DOHH2 (cell line): Measurements from ENCODE around the gene WDR5.

Source experiments
- H3F3A ChIP-seq: fragments of 200-600 bp; sonication (generic), shearing (Covaris generic); 2 replicates; pipeline ENCODE4 v1.6.0; 2016; ENCODE audit warnings: antibody characterized with exemption, mild to moderate bottlenecking; ENCODE audit not compliant: control insufficient read depth, insufficient read depth
- H3K27ac ChIP-seq: fragments of 200-600 bp; sonication (generic); 2 replicates; pipeline ENCODE4 v1.5.1; 2014; ENCODE audit warnings: low read depth, mild to moderate bottlenecking, low read length, moderate library complexity
- H3K27me3 ChIP-seq: fragments of 200-600 bp; sonication (generic); 2 replicates; pipeline ENCODE4 v1.6.1; 2014; ENCODE audit warnings: mild to moderate bottlenecking, low read length, mixed read lengths; ENCODE audit not compliant: control insufficient read depth
- H3K36me3 ChIP-seq: fragments of 200-600 bp; sonication (generic); 2 replicates; pipeline ENCODE4 v1.6.1; 2014; ENCODE audit warnings: mild to moderate bottlenecking, low read length, moderate library complexity, mixed read lengths; ENCODE audit not compliant: control insufficient read depth
- H3K4me1 ChIP-seq: fragments of 200-600 bp; sonication (generic); 2 replicates; pipeline ENCODE4 v1.6.1; 2014; ENCODE audit warnings: mild to moderate bottlenecking, low read length, mixed read lengths; ENCODE audit not compliant: control insufficient read depth
- H3K4me2 ChIP-seq: fragments of 200-600 bp; sonication (generic); 2 replicates; pipeline ENCODE4 v1.6.0; 2014; ENCODE audit warnings: mild to moderate bottlenecking, low read length, moderate library complexity
- H3K4me3 ChIP-seq: fragments of 200-600 bp; sonication (generic); 2 replicates; pipeline ENCODE4 v1.5.1; 2014; ENCODE audit warnings: mild to moderate bottlenecking, low read length, mixed read lengths
- H3K79me2 ChIP-seq: fragments of 200-600 bp; sonication (generic); 2 replicates; pipeline ENCODE4 v1.6.1; 2014; ENCODE audit warnings: mild to moderate bottlenecking, low read length, mixed read lengths; ENCODE audit not compliant: control insufficient read depth
- H3K9me2 ChIP-seq: fragments of 200-600 bp; sonication (generic); replicated peaks from 2 replicates; pipeline ENCODE4 v1.6.1; 2014; ENCODE audit warnings: mild to moderate bottlenecking, low read length, mixed read lengths; ENCODE audit not compliant: control insufficient read depth
- H3K9me3 ChIP-seq: fragments of 200-600 bp; sonication (generic); 2 replicates; pipeline ENCODE4 v1.6.1; 2014; ENCODE audit warnings: antibody characterized with exemption, low read length, mixed read lengths; ENCODE audit not compliant: control insufficient read depth, insufficient read depth
- H4K20me1 ChIP-seq: fragments of 200-600 bp; sonication (generic); 2 replicates; pipeline ENCODE4 v1.6.0; 2014; ENCODE audit warnings: low read depth, mild to moderate bottlenecking, antibody characterized with exemption, low read length, moderate library complexity; ENCODE audit not compliant: control insufficient read depth, insufficient read depth
- EZH2phosphoT487 ChIP-seq: fragments of 200-600 bp; sonication (generic); IDR thresholded peaks from 2 replicates; pipeline ENCODE4 v1.6.1; 2017; ENCODE audit warnings: borderline replicate concordance, mild to moderate bottlenecking, antibody characterized with exemption, low read length, moderate library complexity, mixed read lengths
- TF ChIP-seq, protein P1 (sequence below): fragments of 200-600 bp; sonication (generic); IDR thresholded peaks from one replicate; pipeline ENCODE4 v1.5.1; 2014; ENCODE audit warnings: antibody characterized with exemption, mild to moderate bottlenecking, low read depth, low read length; ENCODE audit not compliant: poor library complexity, severe bottlenecking

The WDR5 gene

DNA sequence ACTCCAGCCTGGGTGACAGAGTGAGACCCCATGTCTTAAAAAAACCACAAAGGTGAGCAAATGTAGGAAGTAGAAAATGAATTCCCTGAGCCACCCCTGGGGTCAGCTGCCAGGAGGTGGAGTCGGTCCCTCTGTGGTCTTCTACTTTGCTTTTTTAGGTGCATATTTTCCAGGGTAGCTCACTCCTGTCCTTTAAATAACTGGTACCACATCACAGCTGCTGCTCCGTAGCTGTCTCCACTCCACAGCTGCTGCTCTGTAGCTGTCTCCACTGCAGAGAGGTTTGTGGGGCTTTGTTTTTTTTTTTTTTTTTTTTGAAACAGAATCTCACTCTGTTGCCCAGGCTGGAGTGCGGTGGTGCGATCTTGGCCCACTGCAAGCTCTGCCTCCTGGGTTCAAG, 8.9 kb downstream of the WDR5 start:
- no peaks in the 10 kb centered on the region for H3K4me1 ChIP-seq
- TF ChIP-seq, protein P1, sequence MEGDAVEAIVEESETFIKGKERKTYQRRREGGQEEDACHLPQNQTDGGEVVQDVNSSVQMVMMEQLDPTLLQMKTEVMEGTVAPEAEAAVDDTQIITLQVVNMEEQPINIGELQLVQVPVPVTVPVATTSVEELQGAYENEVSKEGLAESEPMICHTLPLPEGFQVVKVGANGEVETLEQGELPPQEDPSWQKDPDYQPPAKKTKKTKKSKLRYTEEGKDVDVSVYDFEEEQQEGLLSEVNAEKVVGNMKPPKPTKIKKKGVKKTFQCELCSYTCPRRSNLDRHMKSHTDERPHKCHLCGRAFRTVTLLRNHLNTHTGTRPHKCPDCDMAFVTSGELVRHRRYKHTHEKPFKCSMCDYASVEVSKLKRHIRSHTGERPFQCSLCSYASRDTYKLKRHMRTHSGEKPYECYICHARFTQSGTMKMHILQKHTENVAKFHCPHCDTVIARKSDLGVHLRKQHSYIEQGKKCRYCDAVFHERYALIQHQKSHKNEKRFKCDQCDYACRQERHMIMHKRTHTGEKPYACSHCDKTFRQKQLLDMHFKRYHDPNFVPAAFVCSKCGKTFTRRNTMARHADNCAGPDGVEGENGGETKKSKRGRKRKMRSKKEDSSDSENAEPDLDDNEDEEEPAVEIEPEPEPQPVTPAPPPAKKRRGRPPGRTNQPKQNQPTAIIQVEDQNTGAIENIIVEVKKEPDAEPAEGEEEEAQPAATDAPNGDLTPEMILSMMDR: no peak
- TF ChIP-seq EZH2phosphoT487: no peak
- H3K27ac ChIP-seq: no peak overlapping the region
- H3K79me2 ChIP-seq: peaks cover 17% of the 10 kb centered on the region
- H3K9me2 ChIP-seq: no peaks in the 10 kb centered on the region
- H3K4me3 ChIP-seq: no peak overlapping the region
- H3K9me3 ChIP-seq: no peaks in the 10 kb centered on the region
- peaks cover 80% of the 10 kb centered on the region for H3K36me3 ChIP-seq
- no peak overlapping the region for H3K4me2 ChIP-seq
- H3F3A ChIP-seq: no peaks in the 10 kb centered on the region
- no peaks in the 10 kb centered on the region for H4K20me1 ChIP-seq
- H3K27me3 ChIP-seq: no peaks in the 10 kb centered on the region

DNA sequence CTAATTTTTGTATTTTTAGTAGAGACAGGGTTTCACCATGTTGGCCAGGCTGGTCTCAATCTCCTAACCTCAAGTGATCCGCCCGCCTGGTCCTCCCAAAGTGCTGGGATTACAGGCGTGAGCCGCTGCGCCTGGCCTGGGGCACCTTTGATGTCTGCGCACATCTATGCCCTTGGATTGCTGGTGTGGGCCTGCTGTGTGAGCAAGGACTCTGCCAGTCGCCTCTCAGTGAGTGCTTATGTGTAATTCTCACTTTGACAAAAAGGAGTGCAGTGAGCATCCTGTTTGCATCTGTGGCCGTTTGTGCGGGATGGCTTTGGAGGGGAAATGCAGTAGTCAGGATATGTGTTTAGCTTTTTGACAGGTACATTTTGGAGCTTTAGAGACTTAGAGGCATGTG, 9.4 kb downstream of the WDR5 start:
- no peak overlapping the region for H3K4me3 ChIP-seq
- no peaks in the 10 kb centered on the region for H3K9me2 ChIP-seq
- no peak overlapping the region for H3K4me2 ChIP-seq
- no peaks in the 10 kb centered on the region for H4K20me1 ChIP-seq
- H3K79me2 ChIP-seq: peaks cover 12% of the 10 kb centered on the region
- no peaks in the 10 kb centered on the region for H3K4me1 ChIP-seq
- no peaks in the 10 kb centered on the region for H3F3A ChIP-seq
- H3K27me3 ChIP-seq: no peaks in the 10 kb centered on the region
- H3K9me3 ChIP-seq: no peaks in the 10 kb centered on the region
- H3K36me3 ChIP-seq: peaks cover 80% of the 10 kb centered on the region
- TF ChIP-seq, protein P1: no peak
- no peak for TF ChIP-seq EZH2phosphoT487
- H3K27ac ChIP-seq: no peak overlapping the region

DNA sequence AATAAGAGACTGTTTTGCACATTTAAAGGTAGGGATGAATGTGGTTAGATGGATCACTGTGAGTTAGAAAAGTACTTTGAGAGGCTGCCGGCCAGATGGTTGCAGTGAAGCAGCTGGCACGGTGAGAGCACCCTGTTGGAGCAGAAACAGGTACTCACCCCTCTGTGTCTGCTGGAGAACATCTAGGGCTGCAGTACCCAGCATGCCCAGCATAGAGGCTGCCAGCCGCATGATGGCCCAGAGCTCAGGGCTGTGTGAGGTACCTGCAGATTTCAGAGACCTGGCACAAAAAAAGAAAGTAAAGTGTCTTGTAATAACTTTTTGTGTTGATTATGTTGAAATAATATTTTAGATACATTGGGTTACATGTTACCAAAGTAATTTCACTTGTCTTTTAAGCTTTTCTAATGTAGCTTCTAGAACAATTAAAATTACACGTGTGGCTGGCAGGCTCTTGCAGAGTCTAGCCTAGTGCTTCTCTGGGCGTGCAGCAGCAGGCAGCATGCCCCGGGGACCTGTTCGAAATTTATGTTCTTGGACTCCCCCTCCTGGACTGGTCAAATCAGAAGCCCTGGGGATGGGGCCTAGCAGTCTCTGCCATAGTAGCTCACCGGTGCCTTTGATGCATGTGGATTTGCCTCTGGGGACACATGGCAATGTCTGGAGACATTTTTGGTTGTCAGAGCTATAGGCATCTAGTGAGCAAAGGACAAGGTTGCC, 11.1 kb downstream of the WDR5 start:
- H3K4me3 ChIP-seq: no peak overlapping the region
- H3K79me2 ChIP-seq: peaks cover 5% of the 10 kb centered on the region; the same call in 1 of the 2 replicates
- no peak overlapping the region for H3K27ac ChIP-seq
- no peak for TF ChIP-seq EZH2phosphoT487
- TF ChIP-seq, protein P1: no peak
- H3K4me2 ChIP-seq: no peak overlapping the region
- H3K9me2 ChIP-seq: no peaks in the 10 kb centered on the region
- no peaks in the 10 kb centered on the region for H3F3A ChIP-seq
- no peaks in the 10 kb centered on the region for H3K9me3 ChIP-seq
- H3K4me1 ChIP-seq: no peaks in the 10 kb centered on the region
- no peaks in the 10 kb centered on the region for H3K27me3 ChIP-seq
- H4K20me1 ChIP-seq: no peaks in the 10 kb centered on the region
- peaks cover 81% of the 10 kb centered on the region for H3K36me3 ChIP-seq
